ENCODE results near the gene ART5. TPM values are rescaled to one million over a fixed set of nuclear protein-coding genes. Genes with fewer than 3 reads are reported as not detected.

The ART5 gene
- polyA plus RNA-seq, 1 donor (not counting 4 experiments of a cell fraction or from before 2014, with no cell fraction given) = not detected

DNA sequence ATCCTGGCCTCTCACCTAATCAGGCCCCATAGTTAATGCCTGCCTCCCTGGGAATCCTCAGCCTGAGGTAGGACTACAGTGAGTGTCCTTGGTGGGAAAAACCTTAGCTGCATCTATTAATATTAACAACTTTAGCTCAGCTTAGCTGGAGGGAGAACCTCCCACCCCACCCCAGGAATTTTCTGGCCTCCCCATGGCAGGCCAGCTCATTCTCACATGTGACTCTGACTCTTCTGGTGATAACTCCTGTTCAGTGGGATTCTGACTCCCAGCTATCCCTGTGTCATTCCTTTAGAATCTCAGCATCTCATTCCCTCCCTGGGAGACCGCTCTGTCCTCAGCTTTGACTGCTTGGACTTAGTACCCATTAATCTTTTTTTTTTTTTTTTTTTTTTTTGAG, 14.5 kb downstream of the ART5 start:
- H2AFZ ChIP-seq (ENCODE audit: control insufficient read depth, low read length) = no peak overlapping the region
- H3K4me1 ChIP-seq (ENCODE audit: control insufficient read depth, extremely low read depth, insufficient read depth, low read length) = no peaks in the 10 kb centered on the region
- no peaks in the 10 kb centered on the region for H3K9me1 ChIP-seq (ENCODE audit: control insufficient read depth, extremely low read depth, insufficient read depth, low read length)
- TF ChIP-seq, protein P1, sequence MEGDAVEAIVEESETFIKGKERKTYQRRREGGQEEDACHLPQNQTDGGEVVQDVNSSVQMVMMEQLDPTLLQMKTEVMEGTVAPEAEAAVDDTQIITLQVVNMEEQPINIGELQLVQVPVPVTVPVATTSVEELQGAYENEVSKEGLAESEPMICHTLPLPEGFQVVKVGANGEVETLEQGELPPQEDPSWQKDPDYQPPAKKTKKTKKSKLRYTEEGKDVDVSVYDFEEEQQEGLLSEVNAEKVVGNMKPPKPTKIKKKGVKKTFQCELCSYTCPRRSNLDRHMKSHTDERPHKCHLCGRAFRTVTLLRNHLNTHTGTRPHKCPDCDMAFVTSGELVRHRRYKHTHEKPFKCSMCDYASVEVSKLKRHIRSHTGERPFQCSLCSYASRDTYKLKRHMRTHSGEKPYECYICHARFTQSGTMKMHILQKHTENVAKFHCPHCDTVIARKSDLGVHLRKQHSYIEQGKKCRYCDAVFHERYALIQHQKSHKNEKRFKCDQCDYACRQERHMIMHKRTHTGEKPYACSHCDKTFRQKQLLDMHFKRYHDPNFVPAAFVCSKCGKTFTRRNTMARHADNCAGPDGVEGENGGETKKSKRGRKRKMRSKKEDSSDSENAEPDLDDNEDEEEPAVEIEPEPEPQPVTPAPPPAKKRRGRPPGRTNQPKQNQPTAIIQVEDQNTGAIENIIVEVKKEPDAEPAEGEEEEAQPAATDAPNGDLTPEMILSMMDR (optimal IDR thresholded peaks at IDR 0.05 in 1 of 3, IDR thresholded peaks at IDR 0.05 in 1 of 3, conservative IDR thresholded peaks at IDR 0.05 in 1 of 3; ENCODE audit: extremely low read depth in 1 of 3, insufficient read depth in 2 of 3, low read length in 3 of 3) = no peak
- TF ChIP-seq EZH2 (IDR thresholded peaks at IDR 0.05; ENCODE audit: low read length) = no peak
- H3K36me3 ChIP-seq (ENCODE audit: control insufficient read depth in 2 of 2, extremely low read depth in 1 of 2, insufficient read depth in 2 of 2, low read length in 2 of 2) = no peaks in the 10 kb centered on the region
- H3K27ac ChIP-seq (ENCODE audit: control insufficient read depth, insufficient read depth, low read length) = no peak overlapping the region
- no peaks in the 10 kb centered on the region for H3K9me3 ChIP-seq (ENCODE audit: control insufficient read depth, low read depth, low read length)
- no peak for FAIRE-seq
- H4K20me1 ChIP-seq (ENCODE audit: control insufficient read depth, extremely low read depth, insufficient read depth, low read length) = no peaks in the 10 kb centered on the region
- no peaks in the 10 kb centered on the region for H3K27me3 ChIP-seq (ENCODE audit: control insufficient read depth, extremely low read depth, insufficient read depth, low read length)
- H3K79me2 ChIP-seq (ENCODE audit: control insufficient read depth, insufficient read depth, low read length) = no peaks in the 10 kb centered on the region
- no peak overlapping the region for H3K4me2 ChIP-seq (ENCODE audit: control insufficient read depth, extremely low read depth, insufficient read depth, low read depth, low read length)
- no peak overlapping the region for H3K9ac ChIP-seq (ENCODE audit: control insufficient read depth, extremely low read depth, insufficient read depth, low read length)
- dilution Hi-C loops (cut with MboI; ENCODE audit: extremely low pct_ligation_motif_present, low sequenced_read_pairs) = no loop called here
- DNase-seq (ENCODE audit: low read depth, low spot score) = no peak
- no peak overlapping the region for H3K4me3 ChIP-seq (ENCODE audit: control insufficient read depth in 2 of 3, extremely low read depth in 1 of 3, insufficient read depth in 2 of 3, low read depth in 1 of 3, low read length in 3 of 3)

DNA sequence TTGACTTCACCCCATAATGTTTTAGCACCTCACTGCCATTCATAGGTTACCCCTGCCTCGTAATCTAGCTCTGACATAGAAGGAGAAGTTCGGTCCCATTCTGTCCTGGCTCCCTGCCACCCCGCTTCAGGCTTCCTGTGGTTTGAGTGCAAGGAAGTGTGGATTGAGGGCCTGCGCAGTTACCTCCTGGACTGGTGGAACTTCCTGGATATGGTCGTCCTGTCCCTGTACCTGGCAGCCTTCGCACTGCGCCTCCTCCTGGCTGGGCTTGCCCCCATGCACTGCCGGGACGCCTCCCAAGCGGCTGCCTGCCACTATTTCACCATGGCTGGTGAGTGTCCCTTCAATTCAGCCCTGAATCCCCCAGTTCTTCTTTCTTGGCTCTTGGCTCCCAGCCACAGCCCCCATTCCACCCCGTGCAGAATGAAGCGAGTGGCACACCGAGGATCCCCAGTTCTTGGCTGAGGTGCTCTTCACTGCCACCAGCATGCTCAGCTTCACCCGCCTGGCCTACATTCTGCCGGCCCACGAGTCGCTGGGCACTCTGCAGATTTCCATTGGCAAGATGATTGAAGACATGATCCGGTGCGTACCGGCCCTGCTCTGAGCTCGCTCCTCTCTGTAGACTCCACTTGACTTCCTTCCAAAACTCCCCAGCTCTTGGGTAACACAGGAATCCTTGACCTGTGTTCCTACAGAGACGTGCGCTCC, 15.4 kb downstream of the ART5 start:
- Histone ChIP-seq H3K27me3 (ENCODE audit: control insufficient read depth, extremely low read depth, insufficient read depth, low read length) (no peaks in the 10 kb centered on the region), H3K36me3 (ENCODE audit: control insufficient read depth in 2 of 2, extremely low read depth in 1 of 2, insufficient read depth in 2 of 2, low read length in 2 of 2) (no peaks in the 10 kb centered on the region), H3K27ac (ENCODE audit: control insufficient read depth, insufficient read depth, low read length) (no peak overlapping the region), H3K79me2 (ENCODE audit: control insufficient read depth, insufficient read depth, low read length) (no peaks in the 10 kb centered on the region), H3K4me1 (ENCODE audit: control insufficient read depth, extremely low read depth, insufficient read depth, low read length) (no peaks in the 10 kb centered on the region), H3K9me1 (ENCODE audit: control insufficient read depth, extremely low read depth, insufficient read depth, low read length) (no peaks in the 10 kb centered on the region), H2AFZ (ENCODE audit: control insufficient read depth, low read length) (no peak overlapping the region), H3K4me3 (ENCODE audit: control insufficient read depth in 2 of 3, extremely low read depth in 1 of 3, insufficient read depth in 2 of 3, low read depth in 1 of 3, low read length in 3 of 3) (no peak overlapping the region), H3K9me3 (ENCODE audit: control insufficient read depth, low read depth, low read length) (no peaks in the 10 kb centered on the region), H3K4me2 (ENCODE audit: control insufficient read depth, extremely low read depth, insufficient read depth, low read depth, low read length) (no peak overlapping the region), H4K20me1 (ENCODE audit: control insufficient read depth, extremely low read depth, insufficient read depth, low read length) (no peaks in the 10 kb centered on the region), H3K9ac (ENCODE audit: control insufficient read depth, extremely low read depth, insufficient read depth, low read length) (no peak overlapping the region)
- dilution Hi-C loops (cut with MboI; ENCODE audit: extremely low pct_ligation_motif_present, low sequenced_read_pairs) = no loop called here
- DNase-seq (ENCODE audit: low read depth, low spot score) (no peak), FAIRE-seq (no peak)
- TF ChIP-seq EZH2 (IDR thresholded peaks at IDR 0.05; ENCODE audit: low read length) = no peak
- TF ChIP-seq, protein P1 (optimal IDR thresholded peaks at IDR 0.05 in 1 of 3, IDR thresholded peaks at IDR 0.05 in 1 of 3, conservative IDR thresholded peaks at IDR 0.05 in 1 of 3; ENCODE audit: extremely low read depth in 1 of 3, insufficient read depth in 2 of 3, low read length in 3 of 3) = no peak

Data from keratinocyte (primary cell).